H1 (cell line): ENCODE data around the gene ZNF423. TPM values are rescaled to one million over a fixed set of nuclear protein-coding genes. Genes with fewer than 3 reads are reported as not detected.

ENCODE experiments used
- CTCF ChIA-PET: fragments of 300-600 bp; sonication (Branson Sonifier 250); formaldehyde crosslinking; loops from one replicate; lab custom pipeline; 2021; ENCODE audit not compliant: partially characterized antibody; lab: Charles Lee
- POLR2A ChIA-PET: fragments of 300-600 bp; sonication (Branson Sonifier 250); formaldehyde crosslinking; loops from one replicate; lab custom pipeline; 2021; ENCODE audit warnings: inconsistent platforms; ENCODE audit not compliant: partially characterized antibody; lab: Charles Lee
- DNase-seq, 2 experiments: peaks; one replicate each; pipeline versions ENCODE4 v3.0.0 to v3.0.0-alpha.2; 2010 to 2022; ENCODE audit warnings: low spot score in 2 of 2, low read depth in 1 of 2, mixed read lengths in 1 of 2
- FAIRE-seq: peaks from 2 replicates; lab custom pipeline; 2011; peaks lifted over from hg19 to GRCh38; lab: Jason Lieb, UNC
- H2AFZ ChIP-seq: 2 replicates; pipeline ENCODE4 v1.8.1; 2012; ENCODE audit warnings: low read length, inconsistent platforms
- H2AK5ac ChIP-seq: 2 replicates; pipeline ENCODE4 v1.6.1; 2013; ENCODE audit warnings: low read depth, low read length
- H2BK120ac ChIP-seq: replicated peaks from 2 replicates; pipeline ENCODE3; 2013; ENCODE audit warnings: low read depth, low read length, inconsistent platforms
- H2BK12ac ChIP-seq: 2 replicates; pipeline ENCODE4 v1.6.1; 2013; ENCODE audit warnings: low read depth, low read length
- H2BK15ac ChIP-seq: 2 replicates; pipeline ENCODE4 v1.6.1; 2013; ENCODE audit warnings: low read length
- H2BK20ac ChIP-seq: 2 replicates; pipeline ENCODE4 v1.6.1; 2013; ENCODE audit warnings: low read length
- H2BK5ac ChIP-seq: 2 replicates; pipeline ENCODE4 v1.6.1; 2013; ENCODE audit warnings: low read depth, low read length
- H3K14ac ChIP-seq: 2 replicates; pipeline ENCODE4 v1.6.1; 2013; ENCODE audit warnings: inconsistent platforms; ENCODE audit not compliant: insufficient read length
- H3K18ac ChIP-seq: 2 replicates; pipeline ENCODE4 v1.6.1; 2013; ENCODE audit warnings: low read length; ENCODE audit errors: extremely low read depth
- H3K23ac ChIP-seq: 2 replicates; pipeline ENCODE4 v1.6.1; 2013; ENCODE audit warnings: inconsistent platforms; ENCODE audit not compliant: insufficient read length
- H3K23me2 ChIP-seq: 2 replicates; pipeline ENCODE4 v1.6.1; 2013; ENCODE audit warnings: low read depth, low read length
- H3K27ac ChIP-seq: 2 replicates; pipeline ENCODE4 v1.6.1; 2011; ENCODE audit warnings: low read depth, low read length, inconsistent platforms
- H3K27me3 ChIP-seq, 4 experiments: replicated peaks in 1 of 4; 1 replicate in 1 of 4; 2 replicates in 3 of 4; pipeline versions ENCODE4 v1.6.1 to v1.8.1; 2011 to 2013; ENCODE audit warnings: low read length in 3 of 4, mild to moderate bottlenecking in 3 of 4, inconsistent platforms in 2 of 4, mixed read lengths in 2 of 4, moderate library complexity in 1 of 4; ENCODE audit not compliant: control insufficient read depth in 3 of 4, insufficient read depth in 3 of 4; ENCODE audit errors: extremely low read depth in 1 of 4
- H3K36me3 ChIP-seq, 4 experiments: 2 replicates each; pipeline versions ENCODE4 v1.6.1 to v1.8.1; 2011 to 2013; ENCODE audit warnings: mild to moderate bottlenecking in 4 of 4, low read length in 3 of 4, moderate library complexity in 2 of 4, control low read depth in 1 of 4, inconsistent platforms in 1 of 4; ENCODE audit not compliant: insufficient read depth in 4 of 4, control insufficient read depth in 2 of 4
- H3K4ac ChIP-seq: replicated peaks from 2 replicates; pipeline ENCODE3; 2013; ENCODE audit warnings: low read length, low read depth, mixed read lengths, inconsistent platforms; ENCODE audit not compliant: insufficient read length
- H3K4me1 ChIP-seq, 4 experiments: replicated peaks in 1 of 4; 1 replicate in 1 of 4; 2 replicates in 3 of 4; pipeline versions ENCODE4 v1.6.1 to v1.8.1; 2011 to 2013; ENCODE audit warnings: low read length in 3 of 4, inconsistent platforms in 2 of 4, mixed read lengths in 1 of 4; ENCODE audit not compliant: insufficient read depth in 4 of 4, control insufficient read depth in 3 of 4
- H3K4me2 ChIP-seq, 2 experiments: 2 replicates each; pipeline versions ENCODE4 v1.6.1 to v1.8.1; 2011 to 2013; ENCODE audit warnings: low read depth in 2 of 2, low read length in 2 of 2, control low read depth in 1 of 2, inconsistent platforms in 1 of 2, mild to moderate bottlenecking in 1 of 2; ENCODE audit not compliant: insufficient read depth in 1 of 2
- H3K4me3 ChIP-seq, 4 experiments: fragments of 200-600, 300-600 bp in 1 of 4; sonication (generic), shearing (Covaris generic), sonication (Bioruptor Twin) in 1 of 4; 2 replicates each; pipeline versions ENCODE4 v1.5.1 to v1.8.1; 2011 to 2016; ENCODE audit warnings: low read length in 4 of 4, low read depth in 3 of 4, control low read depth in 2 of 4, inconsistent platforms in 2 of 4, mild to moderate bottlenecking in 2 of 4, mixed read lengths in 1 of 4, moderate library complexity in 1 of 4; ENCODE audit not compliant: insufficient read depth in 2 of 4; ENCODE audit errors: extremely low read depth in 1 of 4
- H3K56ac ChIP-seq: replicated peaks from 2 replicates; pipeline ENCODE3; 2013; ENCODE audit warnings: low read depth, mild to moderate bottlenecking, mixed read lengths, low read length, inconsistent platforms; ENCODE audit not compliant: insufficient read length
- H3K79me1 ChIP-seq: 2 replicates; pipeline ENCODE4 v1.6.1; 2013; ENCODE audit warnings: low read depth, low read length, control low read depth
- H3K79me2 ChIP-seq, 2 experiments: 2 replicates each; pipeline versions ENCODE4 v1.6.1 to v1.8.1; 2012 to 2013; ENCODE audit warnings: low read length in 2 of 2, mild to moderate bottlenecking in 2 of 2, inconsistent platforms in 1 of 2; ENCODE audit not compliant: insufficient read depth in 2 of 2, control insufficient read depth in 1 of 2
- H3K9ac ChIP-seq, 4 experiments: replicated peaks in 1 of 4; 1 replicate in 1 of 4; 2 replicates in 3 of 4; pipeline versions ENCODE4 v1.6.1 to v1.8.1; 2011 to 2013; ENCODE audit warnings: low read depth in 3 of 4, low read length in 3 of 4, control low read depth in 2 of 4, mild to moderate bottlenecking in 2 of 4, moderate library complexity in 2 of 4, inconsistent platforms in 1 of 4; ENCODE audit errors: extremely low read depth in 1 of 4
- H3K9me3 ChIP-seq, 2 experiments: 2 replicates each; pipeline versions ENCODE4 v1.6.1 to v1.8.1; 2012 to 2013; ENCODE audit warnings: mild to moderate bottlenecking in 2 of 2, moderate library complexity in 2 of 2, control low read depth in 1 of 2, inconsistent platforms in 1 of 2, low read depth in 1 of 2, low read length in 1 of 2, mixed read lengths in 1 of 2; ENCODE audit not compliant: insufficient read depth in 2 of 2
- H4K20me1 ChIP-seq, 2 experiments: replicated peaks in 1 of 2; 2 replicates each; pipeline versions ENCODE3 to v1.8.1; 2011 to 2013; ENCODE audit warnings: inconsistent platforms in 2 of 2, low read length in 2 of 2, mild to moderate bottlenecking in 1 of 2; ENCODE audit not compliant: insufficient read depth in 2 of 2, control insufficient read depth in 1 of 2
- H4K5ac ChIP-seq: 2 replicates; pipeline ENCODE4 v1.6.1; 2013; ENCODE audit warnings: low read length, low read depth, mixed read lengths, inconsistent platforms; ENCODE audit not compliant: insufficient read length
- H4K8ac ChIP-seq: 2 replicates; pipeline ENCODE4 v1.8.0; 2013; ENCODE audit warnings: mild to moderate bottlenecking, moderate library complexity, low read length, inconsistent platforms; ENCODE audit not compliant: insufficient read depth; ENCODE audit errors: extremely low read depth
- H4K91ac ChIP-seq: replicated peaks from 2 replicates; pipeline ENCODE3; 2013; ENCODE audit warnings: low read length, mixed read lengths, inconsistent platforms; ENCODE audit not compliant: insufficient read length
- CBX5 ChIP-seq: fragments of 300-800, 300-1000 bp; sonication (generic); IDR thresholded peaks from 2 replicates; pipeline ENCODE4 v1.7.1; 2016; ENCODE audit warnings: antibody characterized with exemption, low read length, low read depth
- CEBPB ChIP-seq: IDR thresholded peaks from 2 replicates; pipeline ENCODE4 v1.6.1; 2012; ENCODE audit warnings: low read depth, low read length
- CHD1 ChIP-seq: IDR thresholded peaks from 2 replicates; pipeline ENCODE4 v1.6.1; 2012; ENCODE audit warnings: low read depth, low read length, improper control_type of control experiment
- CHD2 ChIP-seq: IDR thresholded peaks from 2 replicates; pipeline ENCODE4 v1.6.1; 2012; ENCODE audit warnings: low read length, improper control_type of control experiment
- E2F6 ChIP-seq: IDR thresholded peaks from 2 replicates; pipeline ENCODE4 v1.6.1; 2012; ENCODE audit warnings: inconsistent platforms
- GTF2F1 ChIP-seq: IDR thresholded peaks from 2 replicates; pipeline ENCODE4 v1.6.1; 2012; ENCODE audit warnings: low read depth, low read length, improper control_type of control experiment, borderline replicate concordance
- HDAC2 ChIP-seq, 2 experiments: fragments of 300-600 bp in 1 of 2; sonication (generic) in 1 of 2; IDR thresholded peaks; 2 replicates each; pipeline ENCODE4 v1.6.1; 2011 to 2012; ENCODE audit warnings: low read depth in 2 of 2, low read length in 2 of 2, mild to moderate bottlenecking in 2 of 2, moderate library complexity in 2 of 2, borderline replicate concordance in 1 of 2, inconsistent platforms in 1 of 2
- POLR2AphosphoS5 ChIP-seq: IDR thresholded peaks from 2 replicates; pipeline ENCODE4 v1.6.1; 2011; ENCODE audit warnings: low read depth, low read length
- RAD21 ChIP-seq, 2 experiments: IDR thresholded peaks in 1 of 2; conservative IDR thresholded peaks in 1 of 2; 2 replicates each; pipeline ENCODE4 v1.6.1; 2011; ENCODE audit warnings: low read depth in 2 of 2, low read length in 2 of 2, improper control_type of control experiment in 1 of 2, inconsistent platforms in 1 of 2, mild to moderate bottlenecking in 1 of 2, moderate library complexity in 1 of 2
- SAP30 ChIP-seq: fragments of 300-600 bp; sonication (generic); IDR thresholded peaks from 2 replicates; pipeline ENCODE4 v1.7.1; 2012; ENCODE audit warnings: low read length, moderate library complexity, mild to moderate bottlenecking, inconsistent platforms; ENCODE audit not compliant: insufficient read depth, insufficient replicate concordance
- SP1 ChIP-seq: IDR thresholded peaks from 2 replicates; pipeline ENCODE4 v1.6.1; 2011; ENCODE audit warnings: low read depth, low read length
- SRF ChIP-seq: IDR thresholded peaks from 2 replicates; pipeline ENCODE4 v1.6.1; 2011; ENCODE audit warnings: mild to moderate bottlenecking, low read depth, low read length, moderate library complexity
- WGBS, 2 experiments: shearing (Covaris generic) in 1 of 2; methylation state at CpG; one replicate each; pipeline versions ENCODE4 v1.1.6 to v1.1.7; 2013 to 2015; ENCODE audit warnings: low lambda C conversion rate in 2 of 2, mixed read lengths in 2 of 2, inconsistent platforms in 1 of 2, low coverage in 1 of 2, missing lambda C conversion rate in 1 of 2; ENCODE audit not compliant: insufficient replicate concordance in 2 of 2, insufficient coverage in 1 of 2, insufficient read length in 1 of 2; ENCODE audit errors: extremely low coverage in 1 of 2, missing lambda C conversion rate in 1 of 2; 5-methylcytosine and 5-hydroxymethylcytosine counted together
- polyA plus RNA-seq, 7 experiments: library from polyadenylated mRNA; depleted of rRNA in 3 of 7; stranded (reverse) in 5 of 7; unstranded in 2 of 7; fragments of >200 nt in 5 of 7; fragments of 200-250 nt in 2 of 7; gene quantifications; 1 replicate in 5 of 7; 2 replicates in 1 of 7; 4 replicates in 1 of 7; pipeline versions ENCODE4 v1.2.1 to v1.2.3, GENCODE V29; 2011 to 2013; ENCODE audit warnings: missing spikeins in 2 of 7, mixed read lengths in 2 of 7
- total RNA-seq: library from RNA; stranded (reverse); fragmentation: NEBNext Ultra II Directional; extraction: Animal tissue kit (Norgen Biotek cat#: 25700); gene quantifications from 2 replicates; pipeline ENCODE4 v1.2.1, GENCODE V29; 2021

The ZNF423 gene
- total and polyA plus RNA-seq, 2 of the 8 experiments (the other 6 are each of a cell fraction or from before 2014, with no cell fraction given), result 38.2 to 52.3 TPM

DNA sequence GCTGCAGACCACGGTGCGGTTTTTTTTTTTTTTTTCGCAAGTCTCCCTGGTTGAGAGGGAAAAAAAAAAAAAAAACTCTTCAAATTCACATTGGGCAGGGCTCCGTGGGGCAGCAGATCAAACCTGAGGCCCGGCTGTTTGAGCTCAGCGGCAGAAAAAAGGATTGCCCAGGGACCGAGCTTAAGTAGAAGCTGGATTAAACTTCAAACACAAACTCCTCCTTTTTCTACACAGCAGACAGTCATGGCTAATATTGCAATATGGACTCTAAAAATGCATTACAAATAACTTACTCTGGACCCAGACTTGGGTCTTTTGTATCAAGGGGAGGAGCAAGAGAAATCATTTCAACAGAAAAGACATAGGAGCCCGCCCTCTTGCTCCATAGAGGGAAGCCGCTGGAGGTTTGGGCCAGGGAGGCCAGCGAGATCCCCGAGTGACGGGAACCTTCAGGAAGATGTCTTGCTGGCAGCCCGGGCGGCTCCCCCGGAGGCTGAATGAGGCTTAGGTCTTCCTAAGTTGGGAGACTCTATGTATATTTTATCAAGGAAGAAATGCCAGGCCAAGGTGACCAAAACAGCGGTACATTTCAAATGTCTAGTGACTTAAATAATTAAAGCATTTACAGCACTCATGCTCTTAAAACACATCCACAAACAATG lies 167.7 kb downstream of the ZNF423 start:
- H2BK5ac ChIP-seq, result no peak overlapping the region
- TF ChIP-seq SP1, result no peak
- no peak for TF ChIP-seq CHD1
- no peak for TF ChIP-seq POLR2AphosphoS5
- TF ChIP-seq SAP30, result no peak
- no peak for TF ChIP-seq CEBPB
- no peak for TF ChIP-seq SRF
- no peak for TF ChIP-seq HDAC2 (IDR thresholded peaks at IDR 0.05; ENCODE audit: borderline replicate concordance in 1 of 2, low read depth in 2 of 2, low read length in 2 of 2)
- no peak for TF ChIP-seq E2F6
- no peak for TF ChIP-seq CHD2
- TF ChIP-seq CBX5, result no peak
- TF ChIP-seq GTF2F1, result no peak
- TF ChIP-seq RAD21 (IDR thresholded peaks at IDR 0.05 in 1 of 2, conservative IDR thresholded peaks at IDR 0.05 in 1 of 2; ENCODE audit: low read depth in 2 of 2, low read length in 2 of 2), result peak; percentile 16 to 43; a peak in 1 of 4 replicates

More for the DNA sequence above, 167.7 kb downstream of the ZNF423 start:
- Histone ChIP-seq H3K4me2 (no peak overlapping the region), H3K36me3 (no peaks in the 10 kb centered on the region; a peak in 1 of 8 replicates), H3K14ac (no peak overlapping the region), H4K5ac (no peak overlapping the region), H3K27me3 (no peaks in the 10 kb centered on the region), H3K23me2 (no peaks in the 10 kb centered on the region), H2BK120ac (no peak overlapping the region), H3K9ac (no peak overlapping the region), H3K79me2 (peaks cover 0 to 3% of the 10 kb centered on the region in 2 experiments; a peak in 1 of 4 replicates), H4K91ac (no peak overlapping the region), H3K4me1 (no peaks in the 10 kb centered on the region; a peak in 2 of 7 replicates), H2BK15ac (no peak overlapping the region), H3K56ac (no peak overlapping the region), H2BK12ac (no peak overlapping the region), H3K9me3 (no peaks in the 10 kb centered on the region), H3K23ac (no peak overlapping the region), H3K27ac (no peak overlapping the region), H3K4me3 (no peak overlapping the region), H2AK5ac (no peak overlapping the region), H3K18ac (no peak overlapping the region), H2BK20ac (0 out of 2 replicates have a peak overlapping the region, but pooled peaks have one; percentile 61), H3K79me1 (peaks cover 11% of the 10 kb centered on the region), H4K20me1 (no peaks in the 10 kb centered on the region), H4K8ac (no peak overlapping the region), H2AFZ (no peak overlapping the region), H3K4ac (no peak overlapping the region)
- WGBS, 2 experiments, result 66% methylated on average over 13 of the region's 16 CpGs; no CpG with 5 or more reads in 1 of the 2 experiments
- POLR2A ChIA-PET, result interaction anchor here (0.6 kb wide), 1 partner anchor 168 kb away, joined by 3 read pairs; no protein-coding TSS in a partner anchor
- DNase-seq (no peak), FAIRE-seq (no peak)
- CTCF ChIA-PET, result interaction anchor here (0.6 to 1.2 kb wide), 5 partner anchors 32 to 113 kb away, joined by 3 to 4 read pairs (median 3); no protein-coding TSS in a partner anchor
